GM18520 (cell line): ENCODE data around the gene PGM1.

ENCODE experiments used
- ATAC-seq: cut with Tn5 transposase; IDR thresholded peaks from one replicate; pipeline ENCODE4 v1.9.1; 2021; ENCODE audit not compliant: unreplicated experiment

Gene PGM1

GRCh38 chr1:63630666-63631065 lies 37.5 kb downstream of the PGM1 start:
- ATAC-seq: no peak

- no peak for ATAC-seq
Observed at GRCh38 chr1:63632110-63632509, 38.9 kb downstream of the PGM1 start.

GRCh38 chr1:63633281-63633680 lies 40.1 kb downstream of the PGM1 start:
- ATAC-seq: no peak

- no peak for ATAC-seq
Observed at GRCh38 chr1:63634471-63634870, 41.3 kb downstream of the PGM1 start.

GRCh38 chr1:63635681-63636080 lies 42.5 kb downstream of the PGM1 start:
- no peak for ATAC-seq

- ATAC-seq: no peak
Observed at GRCh38 chr1:63636192-63637105, 43.2 kb downstream of the PGM1 start.

- no peak for ATAC-seq
Observed at GRCh38 chr1:63638471-63638870, 45.3 kb downstream of the PGM1 start.

GRCh38 chr1:63638875-63639274 lies 45.7 kb downstream of the PGM1 start:
- no peak for ATAC-seq

GRCh38 chr1:63640633-63641567 lies 47.7 kb downstream of the PGM1 start:
- no peak for ATAC-seq

- no peak for ATAC-seq
Observed at GRCh38 chr1:63641615-63642014, 48.4 kb downstream of the PGM1 start.

- no peak for ATAC-seq
Observed at GRCh38 chr1:63642901-63643300, 49.7 kb downstream of the PGM1 start.

GRCh38 chr1:63643517-63643916 lies 50.3 kb downstream of the PGM1 start:
- no peak for ATAC-seq

GRCh38 chr1:63643926-63644325 lies 50.7 kb downstream of the PGM1 start:
- ATAC-seq: no peak

GRCh38 chr1:63645317-63645716 lies 52.1 kb downstream of the PGM1 start:
- no peak for ATAC-seq

- no peak for ATAC-seq
Observed at GRCh38 chr1:63648689-63649088, 55.5 kb downstream of the PGM1 start.

- no peak for ATAC-seq
Observed at GRCh38 chr1:63651161-63651701, 58.0 kb downstream of the PGM1 start.

GRCh38 chr1:63653976-63654375 lies 60.8 kb downstream of the PGM1 start:
- ATAC-seq: no peak

- ATAC-seq: no peak
Observed at GRCh38 chr1:63659448-63659847, 66.2 kb downstream of the PGM1 start.

- no peak for ATAC-seq
Observed at GRCh38 chr1:63662056-63662836, 69.0 kb downstream of the PGM1 start.

GRCh38 chr1:63662841-63663240 lies 69.6 kb downstream of the PGM1 start:
- ATAC-seq: no peak

GRCh38 chr1:63663301-63663700 lies 70.1 kb downstream of the PGM1 start:
- ATAC-seq: no peak
